GM06990 (cell line): ENCODE measurements around the gene GNG13.

Experiments
- DNase-seq: peaks from one replicate; pipeline ENCODE4 v3.0.0-alpha.2; 2011; ENCODE audit not compliant: insufficient read length; ENCODE audit errors: extremely low read depth
- H3K27me3 ChIP-seq: replicated peaks from 2 replicates; pipeline ENCODE4 v1.6.0; 2011; ENCODE audit warnings: low read length; ENCODE audit not compliant: control insufficient read depth, insufficient read depth
- H3K36me3 ChIP-seq: 2 replicates; pipeline ENCODE4 v1.5.1; 2011; ENCODE audit warnings: low read length; ENCODE audit not compliant: control insufficient read depth, insufficient read depth
- H3K4me3 ChIP-seq: replicated peaks from 2 replicates; pipeline ENCODE4 v1.5.1; 2011; ENCODE audit warnings: low read depth, mild to moderate bottlenecking, control low read depth, low read length
- TF ChIP-seq, protein P1 (sequence below): IDR thresholded peaks from 2 replicates; pipeline ENCODE4 v1.5.1; 2011; ENCODE audit warnings: low read length, control low read depth, mild to moderate bottlenecking, inconsistent platforms; ENCODE audit not compliant: insufficient read depth, poor library complexity, severe bottlenecking

The GNG13 gene, protein sequence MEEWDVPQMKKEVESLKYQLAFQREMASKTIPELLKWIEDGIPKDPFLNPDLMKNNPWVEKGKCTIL

DNA sequence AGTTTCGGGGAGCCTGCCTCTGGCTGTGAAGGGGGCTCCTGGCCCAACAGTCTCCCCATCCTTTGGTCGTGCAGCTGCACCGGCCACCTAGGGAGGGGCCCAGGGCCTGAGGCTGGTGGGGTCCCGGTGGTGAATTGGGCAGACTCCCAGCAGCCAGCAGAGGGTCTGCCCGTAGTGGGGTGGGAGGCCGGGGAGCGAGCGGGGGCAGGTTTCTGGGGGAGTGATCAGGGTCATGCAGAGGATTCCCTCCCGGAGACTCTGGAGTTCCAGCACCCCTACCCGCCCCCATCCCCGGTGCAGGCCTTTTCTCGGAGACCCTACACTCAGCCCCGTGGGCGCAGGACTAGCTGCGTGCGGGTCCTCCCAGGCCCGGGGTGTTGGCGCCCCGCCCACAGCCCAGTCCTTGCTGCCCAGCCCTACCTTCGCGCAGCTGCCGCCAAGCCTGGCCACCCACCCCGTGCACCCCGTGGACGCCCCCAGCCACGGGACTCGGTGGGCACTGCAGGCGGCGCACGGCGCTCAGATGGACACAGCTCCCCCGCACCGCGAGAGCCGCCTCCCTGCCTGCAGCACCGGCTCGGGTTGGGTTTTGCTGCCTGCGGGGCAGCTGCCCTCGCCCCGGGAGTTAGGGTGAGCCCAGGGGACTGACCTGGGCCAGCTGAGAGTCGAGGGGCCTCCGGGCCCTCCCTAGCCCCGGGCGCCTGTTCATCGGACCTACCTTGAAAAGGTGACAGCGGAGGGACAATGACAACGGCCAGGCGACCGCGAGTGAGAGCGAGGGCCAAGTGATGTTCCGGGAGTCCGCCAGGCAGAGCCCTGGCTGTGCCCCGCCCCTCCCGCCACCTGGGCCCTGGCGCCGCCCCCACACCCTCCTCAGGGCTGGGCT lies at the start of gene GNG13:
Gene GNG13 (minus strand): TSS at position 787 of the 886 bp plus-strand sequence. CDS start 1,657 bp downstream, outside the sequence.
- no peak for DNase-seq
- H3K36me3 ChIP-seq = peaks cover 2% of the 10 kb centered on the region
- H3K27me3 ChIP-seq = no peaks in the 10 kb centered on the region; the same call in 1 of the 2 replicates
- H3K4me3 ChIP-seq = no peak within 1 kb of the TSS
- TF ChIP-seq, protein P1, sequence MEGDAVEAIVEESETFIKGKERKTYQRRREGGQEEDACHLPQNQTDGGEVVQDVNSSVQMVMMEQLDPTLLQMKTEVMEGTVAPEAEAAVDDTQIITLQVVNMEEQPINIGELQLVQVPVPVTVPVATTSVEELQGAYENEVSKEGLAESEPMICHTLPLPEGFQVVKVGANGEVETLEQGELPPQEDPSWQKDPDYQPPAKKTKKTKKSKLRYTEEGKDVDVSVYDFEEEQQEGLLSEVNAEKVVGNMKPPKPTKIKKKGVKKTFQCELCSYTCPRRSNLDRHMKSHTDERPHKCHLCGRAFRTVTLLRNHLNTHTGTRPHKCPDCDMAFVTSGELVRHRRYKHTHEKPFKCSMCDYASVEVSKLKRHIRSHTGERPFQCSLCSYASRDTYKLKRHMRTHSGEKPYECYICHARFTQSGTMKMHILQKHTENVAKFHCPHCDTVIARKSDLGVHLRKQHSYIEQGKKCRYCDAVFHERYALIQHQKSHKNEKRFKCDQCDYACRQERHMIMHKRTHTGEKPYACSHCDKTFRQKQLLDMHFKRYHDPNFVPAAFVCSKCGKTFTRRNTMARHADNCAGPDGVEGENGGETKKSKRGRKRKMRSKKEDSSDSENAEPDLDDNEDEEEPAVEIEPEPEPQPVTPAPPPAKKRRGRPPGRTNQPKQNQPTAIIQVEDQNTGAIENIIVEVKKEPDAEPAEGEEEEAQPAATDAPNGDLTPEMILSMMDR = no peak

DNA sequence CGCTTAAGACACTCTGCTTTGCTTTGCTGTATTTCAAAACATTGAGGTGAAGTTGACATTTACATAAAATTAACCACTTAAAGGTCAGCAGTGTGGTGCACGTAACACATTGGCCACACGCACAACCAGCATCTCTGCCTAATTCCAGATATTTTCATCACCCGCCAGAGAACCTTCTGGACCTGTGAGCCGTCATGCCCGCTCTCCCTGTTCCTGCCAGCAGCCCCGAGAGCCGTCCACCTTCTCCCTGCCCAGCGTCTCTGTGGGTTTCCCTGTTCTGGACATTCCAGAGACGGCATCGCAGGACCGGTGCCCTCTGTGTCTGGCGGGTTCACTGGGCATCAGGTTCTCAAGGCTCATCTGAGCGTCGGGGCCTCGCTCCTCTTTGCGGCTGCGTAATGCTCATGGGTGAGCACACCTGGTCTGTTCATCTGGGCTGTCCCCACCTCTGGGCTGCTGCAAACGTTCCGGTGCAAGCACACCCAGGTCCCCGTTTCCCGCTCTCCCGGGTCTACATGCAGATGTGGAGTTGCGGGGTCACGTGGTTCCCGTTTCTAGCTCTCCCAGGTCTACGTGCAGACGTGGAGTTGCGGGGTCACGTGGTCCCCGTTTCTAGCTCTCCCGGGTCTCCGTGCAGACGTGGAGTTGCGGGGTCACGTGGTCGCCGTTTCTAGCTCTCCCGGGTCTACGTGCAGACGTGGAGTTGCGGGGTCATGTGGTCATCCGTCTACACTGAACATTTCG lies 48.1 kb upstream of the GNG13 start:
- H3K36me3 ChIP-seq = no peaks in the 10 kb centered on the region
- no peak for DNase-seq
- H3K27me3 ChIP-seq = no peaks in the 10 kb centered on the region
- TF ChIP-seq, protein P1 = no peak
- no peak overlapping the region for H3K4me3 ChIP-seq

DNA sequence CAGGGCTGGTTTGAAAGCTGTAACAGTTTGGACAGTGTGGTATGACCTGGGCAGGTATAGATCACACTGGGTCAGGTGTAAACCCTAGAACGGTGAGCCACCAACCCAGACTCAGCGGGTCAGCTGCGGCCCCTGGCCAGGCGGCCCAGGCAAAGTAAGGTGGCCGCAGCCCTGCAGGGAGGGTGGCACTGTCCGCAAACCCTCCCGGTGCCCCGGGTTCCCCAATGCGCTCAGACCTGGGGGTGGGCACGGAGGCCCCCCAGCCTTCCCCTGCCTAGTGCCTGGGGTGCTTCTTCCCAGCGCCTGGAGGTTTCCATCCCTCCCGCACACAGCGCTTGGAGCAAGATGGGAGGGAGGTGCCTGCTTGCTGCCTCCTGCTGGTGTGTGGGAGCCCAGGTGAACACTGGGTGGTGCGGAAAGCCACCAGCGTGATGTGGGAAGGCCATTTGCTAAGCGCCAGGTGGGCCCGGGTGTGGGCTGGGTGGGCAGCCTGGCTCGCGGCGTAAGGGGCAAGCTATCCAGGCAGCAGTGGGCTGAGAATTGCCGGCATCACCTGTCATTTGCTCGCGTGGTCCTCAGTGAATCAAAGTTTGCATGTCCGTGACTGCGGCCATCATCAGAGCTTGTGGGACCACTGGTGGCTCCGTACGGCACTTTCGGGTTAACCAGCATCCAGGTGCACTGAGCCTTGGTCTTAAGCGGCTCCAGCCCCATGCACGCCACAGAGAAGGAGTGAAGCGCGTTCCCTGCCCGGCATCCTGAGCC lies 47.3 kb upstream of the GNG13 start:
- Histone ChIP-seq H3K36me3 (no peaks in the 10 kb centered on the region), H3K4me3 (no peak overlapping the region), H3K27me3 (no peaks in the 10 kb centered on the region)
- TF ChIP-seq, protein P1 = no peak
- DNase-seq = no peak

DNA sequence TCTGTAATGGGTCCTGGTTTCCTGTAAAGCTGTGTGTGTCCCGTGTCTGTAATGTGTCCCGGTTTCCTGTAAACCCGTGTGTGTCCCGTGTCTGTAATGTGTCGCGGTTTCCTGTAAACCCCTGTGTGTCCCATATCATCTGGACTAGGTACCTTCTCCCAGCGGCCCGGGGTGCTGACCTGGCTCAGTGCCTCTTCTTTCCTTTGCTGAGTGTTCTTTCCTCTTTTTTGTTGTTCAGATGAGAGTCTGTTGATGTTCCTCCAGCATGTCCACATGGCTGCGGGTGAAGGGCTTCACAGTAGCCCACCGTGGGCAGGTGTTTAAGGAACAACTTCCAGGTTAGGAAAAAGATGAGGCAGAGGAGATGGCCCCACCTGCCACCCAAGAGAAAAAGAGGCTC lies 46.6 kb upstream of the GNG13 start:
- H3K27me3 ChIP-seq = no peaks in the 10 kb centered on the region
- no peaks in the 10 kb centered on the region for H3K36me3 ChIP-seq
- H3K4me3 ChIP-seq = no peak overlapping the region
- DNase-seq = no peak
- TF ChIP-seq, protein P1 = no peak

DNA sequence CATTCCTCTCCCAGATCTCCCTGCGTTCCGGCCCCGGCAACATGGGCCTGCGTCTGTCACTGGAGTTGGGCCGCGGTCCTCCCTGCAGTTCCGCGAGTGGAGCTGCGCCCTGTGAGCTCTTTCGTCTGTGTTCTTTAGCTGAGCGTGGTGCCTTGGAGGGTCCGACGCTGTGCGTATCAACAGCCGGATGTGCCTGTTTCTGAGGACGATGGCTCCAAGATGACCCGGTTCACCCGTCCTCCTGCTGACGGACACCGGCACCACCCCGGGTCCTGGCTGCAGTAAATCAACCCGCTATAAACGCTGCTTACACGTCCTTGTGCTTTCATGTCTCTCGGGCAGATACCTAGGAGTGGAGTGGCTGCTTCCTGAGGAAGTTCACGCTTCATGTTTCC lies 44.8 kb upstream of the GNG13 start:
- Histone ChIP-seq H3K27me3 (no peaks in the 10 kb centered on the region), H3K4me3 (no peak overlapping the region), H3K36me3 (no peaks in the 10 kb centered on the region)
- TF ChIP-seq, protein P1 = no peak
- no peak for DNase-seq
